HG02938 (cell line): ENCODE measurements around the gene CLMN.

Experiments used
- ATAC-seq: cut with Tn5 transposase; IDR thresholded peaks from one replicate; pipeline ENCODE4 v1.9.1; 2021; ENCODE audit warnings: mild to moderate bottlenecking, moderate library complexity; ENCODE audit not compliant: unreplicated experiment

The CLMN gene

DNA sequence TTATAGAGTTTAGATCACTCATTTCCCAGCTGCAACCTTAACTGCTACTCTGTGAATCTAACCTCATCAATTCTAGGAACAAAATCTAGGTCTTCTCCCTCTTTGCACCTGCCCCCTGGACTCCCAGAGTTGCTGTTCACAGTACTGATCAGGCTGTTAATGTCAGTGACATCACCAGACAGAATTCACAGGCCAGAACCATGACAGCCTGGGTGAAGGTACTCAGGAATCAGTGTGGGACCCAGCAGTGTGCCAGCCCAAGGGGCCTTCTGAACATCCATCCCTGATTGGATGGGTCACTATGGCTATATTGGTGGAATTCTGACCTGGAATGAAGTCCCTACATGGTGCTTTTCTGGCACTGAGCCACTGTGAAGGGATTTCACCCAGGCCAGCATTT is 72.8 kb downstream of the CLMN start:
- no peak for ATAC-seq

GRCh38 chr14:95245334-95245733 is 74.4 kb downstream of the CLMN start:
- ATAC-seq, result no peak

DNA sequence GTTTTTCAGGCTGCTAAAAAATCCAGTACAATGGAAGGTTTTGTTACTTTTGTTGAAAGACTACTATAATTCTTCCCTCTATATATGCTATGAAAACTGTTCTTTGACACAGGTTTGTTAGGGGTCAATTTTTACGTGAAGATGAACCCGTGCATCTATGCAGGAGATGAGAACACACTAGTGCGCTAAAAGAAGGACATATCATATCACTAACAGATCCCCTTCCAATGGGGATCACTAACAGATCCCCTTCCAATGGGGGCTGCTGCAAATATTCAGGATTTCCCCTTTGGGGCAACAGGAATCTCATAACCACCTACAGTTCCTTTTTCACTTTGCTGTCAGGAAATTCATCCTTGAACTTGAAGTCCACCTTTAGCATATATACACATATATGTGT is 75.1 kb downstream of the CLMN start:
- ATAC-seq, result no peak

DNA sequence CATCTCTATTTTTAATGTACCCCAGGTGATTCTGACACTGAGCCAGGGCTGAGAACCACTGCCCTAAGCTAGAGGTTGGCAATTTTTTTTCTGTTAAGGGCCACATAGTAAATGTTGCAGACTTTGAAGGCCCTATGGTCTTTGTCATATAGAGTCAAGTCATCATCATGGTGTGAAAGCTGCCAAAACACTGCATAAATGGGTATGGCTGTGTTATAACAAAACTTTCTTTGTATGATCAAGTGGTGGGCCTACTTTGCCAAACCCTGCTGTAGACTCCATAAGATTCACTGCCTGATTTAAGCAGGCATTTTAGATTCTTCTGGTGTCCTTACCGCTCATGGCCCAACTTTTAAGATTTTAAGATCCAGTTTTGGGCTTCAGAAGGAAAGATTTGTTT is 76.8 kb downstream of the CLMN start:
- ATAC-seq, result no peak

- ATAC-seq, result no peak
Observed at GRCh38 chr14:95240859-95241813, 78.6 kb downstream of the CLMN start.

GRCh38 chr14:95238487-95239298 is 81.0 kb downstream of the CLMN start:
- no peak for ATAC-seq

DNA sequence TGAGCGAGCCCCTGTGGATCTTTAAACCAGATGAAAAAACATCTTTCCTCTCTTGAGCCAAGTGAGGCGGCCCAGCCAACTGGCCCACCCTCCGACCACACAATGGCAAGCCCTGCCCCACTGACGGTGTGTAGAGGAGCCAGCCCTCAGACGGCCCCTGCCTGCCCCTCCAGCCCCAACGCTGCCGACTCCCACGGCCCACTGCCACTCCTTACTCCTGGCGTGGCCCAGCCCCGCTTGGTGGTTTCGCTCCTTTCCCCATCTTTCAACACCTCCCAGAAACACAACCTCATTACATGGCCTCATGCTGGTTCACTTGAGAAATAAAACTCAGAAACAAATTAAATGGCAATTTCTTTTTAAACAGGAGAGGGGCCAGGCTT is 81.8 kb downstream of the CLMN start:
- no peak for ATAC-seq

- no peak for ATAC-seq
Observed at GRCh38 chr14:95237121-95237957, 82.4 kb downstream of the CLMN start.

DNA sequence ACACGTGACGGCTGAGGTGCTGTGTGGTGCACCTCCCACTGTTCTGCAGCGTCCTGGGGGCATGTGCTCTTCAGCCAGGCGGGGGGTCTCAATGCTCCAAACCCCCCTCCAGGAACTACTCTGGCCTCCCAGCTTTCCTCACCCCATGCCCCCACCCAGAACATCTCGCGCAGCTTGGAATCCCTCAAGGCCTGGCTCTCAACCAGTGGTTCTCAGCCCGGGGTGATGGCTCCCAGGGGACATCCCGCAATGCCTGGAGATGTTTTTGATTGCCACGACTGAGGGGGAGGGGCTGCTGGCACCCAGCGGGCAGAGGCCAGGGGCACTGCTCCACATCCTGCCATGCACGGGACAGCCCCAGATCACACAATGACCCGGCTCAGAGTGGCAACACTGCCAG is 83.5 kb downstream of the CLMN start:
- ATAC-seq, result no peak

- ATAC-seq, result no peak
Observed at GRCh38 chr14:95235767-95236166, 83.9 kb downstream of the CLMN start.

- ATAC-seq, result no peak
Observed at GRCh38 chr14:95235351-95235750, 84.4 kb downstream of the CLMN start.

DNA sequence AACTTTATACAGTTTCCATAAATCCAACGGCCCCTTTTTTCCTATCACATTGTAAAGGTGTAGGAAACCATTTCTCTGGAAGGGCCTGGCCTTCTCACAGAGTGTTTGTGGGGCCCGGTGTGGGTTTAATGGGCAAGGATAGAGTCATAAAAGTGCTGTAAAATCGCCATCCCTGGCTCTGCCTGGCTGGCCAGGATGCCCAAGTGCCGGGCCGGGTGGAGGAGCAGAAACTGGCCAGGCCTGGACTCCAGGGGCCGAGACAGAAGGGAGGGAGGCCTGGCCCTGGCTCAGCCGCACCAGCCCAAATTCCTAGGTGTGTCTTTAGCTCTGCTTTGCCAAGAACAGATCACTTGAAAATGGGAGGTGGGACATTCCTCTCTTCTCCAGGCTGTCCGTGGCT is 85.3 kb downstream of the CLMN start:
- no peak for ATAC-seq

DNA sequence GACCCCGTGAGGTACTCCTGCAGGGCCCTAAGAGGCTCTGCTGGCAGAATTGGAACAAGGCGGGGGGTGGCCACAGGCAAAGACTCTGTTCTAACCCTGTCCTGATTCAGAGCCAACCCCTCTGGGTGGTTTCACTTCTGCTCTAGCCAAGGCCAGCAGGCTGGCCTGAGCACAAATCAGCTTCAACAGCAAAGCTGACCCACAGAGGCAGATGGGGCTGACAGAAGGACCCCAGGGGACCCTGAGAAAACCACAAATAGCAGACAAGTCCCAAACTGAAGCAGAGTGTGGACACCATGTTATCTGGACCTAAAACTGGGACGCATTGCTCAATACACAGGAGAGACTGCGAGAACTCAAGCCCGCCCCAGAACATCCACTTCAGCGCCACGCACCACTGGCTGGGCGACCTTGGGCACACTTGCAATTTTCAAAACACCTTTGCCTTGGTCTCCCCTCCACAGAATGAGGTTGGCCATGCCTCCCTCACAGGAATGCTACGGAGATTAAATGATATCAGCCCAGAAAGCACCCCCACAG is 85.9 kb downstream of the CLMN start:
- peak; percentile 97 for ATAC-seq

DNA sequence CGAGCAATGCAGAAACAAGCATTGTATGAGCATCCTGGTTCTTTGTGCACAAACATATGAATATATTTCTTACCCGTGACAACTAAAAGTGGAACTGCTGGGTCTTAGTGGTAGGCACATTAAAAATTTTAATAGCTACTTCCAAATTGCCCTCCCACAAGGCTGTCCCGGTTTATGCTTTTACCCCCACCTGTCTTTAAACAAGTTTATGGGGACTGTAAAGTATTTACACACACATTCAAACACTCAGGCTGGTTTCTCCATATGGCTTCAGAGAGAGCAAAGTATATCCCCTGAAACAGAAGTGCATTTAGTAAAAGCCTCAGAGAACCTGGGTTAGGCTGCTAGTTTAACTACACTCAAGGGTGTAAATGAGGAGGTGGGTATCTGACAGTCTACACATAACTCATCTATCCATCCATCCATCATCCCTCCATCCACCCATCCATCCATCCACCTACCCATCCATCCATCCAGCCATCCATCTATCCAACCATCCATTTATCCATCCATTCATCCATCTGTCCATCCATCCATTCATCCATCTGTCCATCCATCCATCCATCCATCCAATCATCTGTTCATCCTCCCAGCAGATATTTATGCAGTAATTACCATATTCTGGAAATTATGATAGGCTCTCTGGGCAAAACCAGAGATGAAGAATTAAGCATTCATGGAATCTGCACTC is 86.7 kb downstream of the CLMN start:
- ATAC-seq, result no peak

GRCh38 chr14:95231966-95232633 is 87.6 kb downstream of the CLMN start:
- ATAC-seq, result no peak

DNA sequence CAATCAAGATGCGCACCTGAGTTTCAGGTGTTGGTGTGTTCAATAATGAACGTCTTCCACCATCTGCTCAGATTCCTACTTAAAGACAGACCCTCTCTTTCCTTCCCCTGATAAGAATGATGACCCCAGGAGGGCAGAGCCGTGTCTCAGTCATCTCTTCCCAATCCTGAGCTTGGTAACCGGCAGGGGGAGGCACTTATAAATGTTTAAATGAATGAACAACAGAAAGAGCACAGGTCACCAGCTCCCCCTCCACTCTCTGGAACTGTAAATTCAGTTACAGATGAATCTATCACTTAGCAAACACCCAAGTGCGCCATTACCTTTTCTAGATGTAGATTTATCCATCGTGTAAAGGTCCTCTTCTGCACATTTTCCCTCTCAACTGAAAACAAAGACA is 90.0 kb downstream of the CLMN start:
- no peak for ATAC-seq

- no peak for ATAC-seq
Observed at GRCh38 chr14:95228240-95228639, 91.5 kb downstream of the CLMN start.

DNA sequence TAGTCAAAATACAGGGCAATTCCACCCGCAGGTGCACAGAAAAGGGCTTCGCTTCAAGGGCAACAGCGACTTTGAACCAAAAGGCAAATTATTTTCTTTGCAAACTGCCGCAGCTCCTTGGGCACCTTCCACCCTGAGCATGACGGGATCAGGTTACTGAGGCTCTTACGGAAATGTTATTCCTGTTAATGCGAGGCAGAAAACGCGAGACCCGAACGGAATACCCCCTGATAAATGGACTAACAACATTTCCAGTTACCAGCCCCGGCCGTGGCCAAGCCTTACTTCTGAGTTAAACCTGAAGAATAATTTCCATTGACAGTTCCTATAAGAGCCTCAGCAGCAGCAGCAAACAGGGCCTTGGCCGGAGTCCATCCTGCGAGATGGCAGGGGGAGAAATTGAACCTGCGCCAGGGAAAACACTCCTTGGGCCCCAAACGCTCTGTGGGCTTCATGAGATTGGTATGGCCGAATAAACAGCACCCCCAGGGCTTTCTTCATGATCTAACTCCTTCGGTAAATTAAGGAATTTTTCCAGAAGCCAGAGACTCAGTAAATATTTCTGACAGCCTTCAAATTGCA is 92.3 kb downstream of the CLMN start:
- ATAC-seq, result no peak

GRCh38 chr14:95226801-95227200 is 92.9 kb downstream of the CLMN start:
- no peak for ATAC-seq
